GM18508 (cell line): Measurements from ENCODE around the gene ARHGDIG.
"Not testable (repeated sequence)": the region's sequence is repeated elsewhere in the genome, so short reads cannot be mapped to it uniquely, and the experiment has no call there.

Source experiments
- ATAC-seq: cut with Tn5 transposase; IDR thresholded peaks from one replicate; pipeline ENCODE4 v1.9.1; 2021; ENCODE audit warnings: moderate number of reproducible peaks; ENCODE audit not compliant: insufficient read depth, unreplicated experiment

The ARHGDIG gene

GRCh38 chr16:263182-263774 is 17.1 kb upstream of the ARHGDIG start:
- no peak for ATAC-seq

GRCh38 chr16:263944-264343 is 16.4 kb upstream of the ARHGDIG start:
- ATAC-seq, result no peak

- ATAC-seq, result no peak
These were observed 15.9 kb upstream of the ARHGDIG start for GRCh38 chr16:264440-264951.

DNA sequence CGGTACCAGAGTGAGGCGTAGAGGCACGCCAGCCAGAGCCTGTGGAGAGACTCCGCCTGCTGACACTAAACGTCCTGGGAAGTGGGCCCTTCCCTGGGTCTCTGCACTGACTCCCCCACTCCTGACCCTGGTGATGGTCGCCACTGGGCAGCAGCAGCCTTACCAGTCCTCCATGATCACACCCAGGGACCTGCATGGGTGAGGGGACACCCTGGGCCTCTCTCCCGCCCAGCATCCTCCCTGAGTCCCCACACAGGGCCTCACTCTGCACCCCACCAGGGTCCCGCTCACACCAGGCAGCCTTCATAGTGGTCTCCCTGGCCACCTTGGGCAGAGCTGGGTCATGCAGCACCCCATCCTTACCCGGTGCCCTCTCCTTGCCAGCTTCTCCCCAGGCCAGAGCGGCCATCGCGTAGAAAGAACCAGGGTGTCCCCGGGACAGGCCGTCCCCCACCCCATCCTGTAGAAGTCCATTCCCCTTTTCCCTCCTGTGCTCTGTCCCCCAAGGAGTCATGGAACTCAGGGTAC is 15.3 kb upstream of the ARHGDIG start:
- ATAC-seq, result no peak

DNA sequence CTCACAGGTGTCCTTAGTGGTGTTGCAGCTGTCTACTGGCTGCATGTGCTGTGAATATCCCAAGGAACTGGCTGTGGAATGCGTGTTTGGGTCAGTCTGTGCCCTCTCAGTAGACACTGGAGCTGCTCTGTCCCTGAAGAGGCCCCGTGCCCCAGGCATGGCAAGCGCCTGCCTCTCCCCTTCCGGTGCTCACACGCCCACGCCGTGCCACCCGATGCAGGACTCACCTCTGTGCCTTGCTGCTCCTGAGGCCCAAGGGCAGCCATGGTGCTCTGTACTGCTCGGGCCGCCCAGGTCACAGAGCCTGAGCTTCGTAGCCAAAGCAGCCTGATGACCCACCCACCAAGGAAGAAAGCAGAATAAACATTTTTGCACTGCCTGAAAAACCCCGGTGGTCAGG is 14.7 kb upstream of the ARHGDIG start:
- ATAC-seq, result no peak

- ATAC-seq, result no peak
These were observed 13.9 kb upstream of the ARHGDIG start for GRCh38 chr16:266258-267164.

DNA sequence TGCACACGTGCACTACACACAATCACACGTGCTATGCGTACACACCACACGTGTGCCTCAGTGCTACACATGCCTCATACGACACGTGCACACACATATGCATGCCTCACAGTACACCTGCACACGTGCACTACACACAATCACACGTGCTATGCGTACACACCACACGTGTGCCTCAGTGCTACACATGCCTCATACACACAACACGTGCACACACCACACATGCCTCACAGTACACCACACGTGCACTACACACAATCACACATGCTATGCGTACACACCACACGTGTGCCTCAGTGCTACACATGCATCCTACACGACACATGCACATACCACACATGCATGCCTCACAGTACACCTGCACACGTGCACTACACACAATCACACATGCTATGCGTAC is 12.8 kb upstream of the ARHGDIG start:
- not testable (repeated sequence) for ATAC-seq

GRCh38 chr16:268141-269053 is 12.0 kb upstream of the ARHGDIG start:
- ATAC-seq, result no peak

DNA sequence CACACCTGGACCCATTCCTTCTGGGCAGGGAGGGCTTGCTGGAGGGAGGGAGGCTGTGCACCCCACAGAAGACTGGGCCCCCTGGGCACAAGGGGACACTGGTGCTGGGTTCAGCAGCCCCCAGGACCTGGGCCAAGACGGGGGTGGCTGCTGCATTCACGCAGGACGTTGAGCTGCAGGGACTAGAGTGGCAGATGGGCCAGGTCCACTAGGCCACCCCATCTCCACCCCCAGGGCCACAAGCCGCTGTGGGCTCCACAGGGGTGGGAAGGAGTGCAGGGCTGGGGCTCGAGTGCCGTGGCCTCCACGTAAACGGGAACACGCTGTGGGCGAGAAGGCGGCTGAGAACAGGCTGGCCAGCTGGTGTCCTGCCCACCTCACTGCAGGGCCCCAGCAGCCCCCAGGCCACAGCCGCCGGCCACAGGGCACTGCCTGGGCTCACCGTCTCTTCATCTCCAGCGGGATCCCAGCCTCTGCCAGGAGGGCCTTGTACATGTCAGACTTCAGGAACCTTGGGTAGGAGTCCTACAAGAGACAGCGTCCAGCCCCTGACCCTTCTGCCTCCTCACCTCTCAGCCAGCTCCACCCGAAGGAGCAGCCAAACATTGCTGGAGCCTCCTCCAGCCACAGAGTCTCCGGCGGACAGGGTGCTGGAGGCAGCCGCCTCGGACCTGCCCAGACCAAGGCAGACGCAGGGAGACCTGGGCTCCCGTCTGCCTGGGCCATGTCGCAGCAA is 11.2 kb upstream of the ARHGDIG start:
- ATAC-seq, result no peak

- ATAC-seq, result no peak
These were observed 9.8 kb upstream of the ARHGDIG start for GRCh38 chr16:270381-271255.

DNA sequence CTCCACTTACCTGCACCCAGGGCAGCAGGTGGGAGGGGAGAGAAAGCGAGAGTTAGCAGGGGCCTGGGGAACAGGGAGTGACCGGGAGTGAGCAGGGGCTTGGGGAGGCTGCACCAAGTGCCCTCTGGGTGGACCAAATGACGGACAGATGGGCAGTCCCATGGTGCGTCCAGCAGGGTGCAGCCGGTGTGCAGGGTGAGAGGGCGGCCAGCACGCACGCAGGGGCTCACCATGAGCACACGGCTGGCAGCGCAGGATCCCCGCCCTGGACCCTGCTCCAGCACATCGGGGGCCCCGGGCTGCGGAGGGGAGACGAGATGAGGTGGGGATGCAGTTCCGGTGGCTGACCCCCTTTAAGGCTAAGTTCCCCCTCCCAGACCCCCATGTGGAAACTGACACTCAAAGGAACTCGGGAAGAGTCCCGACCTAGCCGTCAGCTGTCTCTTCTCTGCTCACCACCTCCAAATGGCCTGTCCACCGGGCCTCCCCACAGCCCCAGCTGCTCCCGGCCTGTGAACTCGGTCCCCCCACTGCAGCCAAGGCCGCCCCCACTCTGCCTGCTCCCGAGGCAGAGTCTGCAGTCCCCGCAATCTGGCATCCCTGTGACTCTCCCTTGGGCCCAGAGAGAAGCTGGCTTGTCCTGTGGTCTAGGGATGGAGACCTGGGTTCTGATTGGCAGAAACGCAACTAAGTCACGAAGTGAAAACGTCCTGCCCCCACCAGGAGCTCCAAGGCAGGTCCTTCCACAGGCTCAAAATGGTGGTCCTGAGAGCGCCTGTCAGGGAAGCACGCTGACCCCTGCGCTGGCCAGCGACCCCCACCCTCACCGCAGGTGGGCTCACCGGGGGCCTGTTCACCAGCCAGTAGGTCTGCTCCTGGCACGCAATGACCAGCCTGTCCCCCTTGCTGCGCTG is 7.5 kb upstream of the ARHGDIG start:
- ATAC-seq, result no peak

DNA sequence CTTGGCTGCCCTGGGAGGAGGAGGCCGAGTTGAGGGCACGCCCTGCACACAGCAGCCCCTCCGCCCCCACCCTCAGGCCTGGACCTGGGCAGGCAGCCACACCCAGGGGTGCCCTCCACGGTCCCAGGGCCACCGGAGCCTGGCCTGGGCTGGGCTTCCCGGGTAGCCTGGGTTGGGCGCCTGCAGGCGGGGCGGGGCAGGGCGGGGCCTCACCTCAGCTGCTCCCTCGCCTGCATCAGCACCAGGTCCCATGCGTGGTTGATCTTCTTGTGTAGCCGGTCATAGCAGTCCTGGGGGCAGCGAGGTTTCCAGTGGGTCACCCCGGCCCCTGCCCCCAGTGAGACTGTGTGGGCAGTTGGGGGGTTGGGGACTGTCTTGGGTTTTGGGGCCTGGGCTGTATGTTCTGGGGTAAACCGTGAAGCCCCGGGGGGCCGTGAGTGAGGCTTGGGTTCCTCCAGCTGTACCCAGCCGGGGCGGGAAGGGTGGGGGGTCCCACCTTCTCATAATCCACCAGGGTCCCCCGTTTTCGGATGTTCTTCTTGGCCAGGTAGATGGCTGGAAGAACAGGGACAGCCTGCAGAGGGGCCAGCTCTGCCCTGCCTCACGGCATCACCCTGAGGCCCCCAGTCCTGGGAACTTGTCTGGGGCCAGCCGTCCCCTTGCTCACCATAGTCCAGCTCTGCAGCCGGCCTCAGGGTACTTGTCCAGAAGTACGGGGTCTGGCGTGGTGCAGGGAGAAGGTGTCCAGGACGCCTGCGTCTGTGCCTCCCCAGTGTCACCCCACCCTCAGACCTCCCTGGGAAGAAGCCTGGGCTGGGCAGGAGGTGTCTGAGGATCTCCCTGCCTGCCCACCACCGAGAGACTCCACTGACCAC is 6.6 kb upstream of the ARHGDIG start:
- ATAC-seq, result no peak

DNA sequence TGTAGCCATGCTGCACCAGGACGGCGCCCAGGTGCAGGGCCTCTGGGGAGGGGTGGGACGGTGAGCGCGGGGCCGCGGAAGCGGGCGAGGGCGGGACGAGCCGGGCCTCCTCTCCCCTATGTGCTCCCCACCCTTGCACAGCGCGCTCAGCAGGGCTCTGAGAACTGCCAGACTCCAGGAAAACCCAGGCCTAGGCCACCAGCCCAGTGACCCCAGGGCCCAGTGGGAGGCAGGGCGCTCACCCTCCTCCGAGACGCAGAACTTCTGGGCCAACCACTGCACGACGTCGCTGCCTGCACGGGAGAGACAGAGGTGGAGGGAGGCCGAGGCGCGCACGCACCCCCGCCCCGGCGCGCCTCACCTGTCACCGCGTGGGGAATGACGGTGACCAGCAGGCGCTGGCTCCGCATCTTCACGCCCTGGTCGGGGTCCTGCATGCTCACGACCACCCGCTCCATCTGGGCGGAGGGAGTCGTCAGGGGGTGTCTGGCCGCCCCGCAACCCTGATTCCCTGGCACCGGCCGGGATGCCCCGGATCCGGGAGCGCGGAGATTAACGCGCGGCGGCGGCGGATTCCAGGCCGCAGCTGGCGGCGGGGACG is 5.2 kb upstream of the ARHGDIG start:
- ATAC-seq, result no peak

DNA sequence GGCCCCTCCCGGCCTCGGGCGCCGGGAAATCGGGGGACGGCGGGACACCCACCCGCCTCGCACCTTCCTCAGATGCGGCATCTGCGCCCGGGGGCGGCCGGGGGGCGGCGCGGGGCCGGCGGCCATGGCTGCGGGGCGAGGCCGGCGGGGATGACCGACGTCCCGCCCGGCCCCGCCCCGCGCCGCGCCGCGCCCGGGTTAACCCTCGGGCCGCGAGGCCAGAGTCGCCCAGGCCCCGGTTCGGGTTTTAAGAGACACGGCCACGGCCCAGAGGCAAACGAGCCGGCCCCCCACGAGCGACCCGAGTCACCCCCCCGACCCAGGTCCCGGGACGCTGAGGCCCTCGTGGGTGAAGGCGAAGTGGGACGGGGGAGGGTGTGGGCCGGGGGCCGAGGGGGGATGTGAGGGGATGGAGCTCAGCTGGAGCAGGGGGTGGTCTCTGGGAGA is 4.6 kb upstream of the ARHGDIG start, which contains the start of gene RGS11:
Gene RGS11 (minus strand): TSS at position 159 of the 447 bp plus-strand sequence. CDS start 33 bp downstream, at position 126.
- ATAC-seq, result no peak

GRCh38 chr16:276426-277077 is 3.8 kb upstream of the ARHGDIG start:
- no peak for ATAC-seq
